Vagina (tissue), 2 donors: ENCODE results near the gene FBXO2.

Experiments
- CTCF ChIP-seq, 3 experiments: fragments of 450-650 bp in 2 of 3; fragments of 200-600 bp in 1 of 3; sonication (generic) in 1 of 3; IDR thresholded peaks; one replicate each; pipeline ENCODE4 v1.5.1; 2017 to 2019; ENCODE audit warnings: antibody characterized with exemption in 3 of 3, mild to moderate bottlenecking in 2 of 3, moderate library complexity in 2 of 3
- POLR2A ChIP-seq, 2 donors: fragments of 450-650 bp; IDR thresholded peaks; one replicate each; pipeline ENCODE4 v1.6.1; 2017; ENCODE audit warnings: antibody characterized with exemption in 2 of 2, mild to moderate bottlenecking in 2 of 2, moderate library complexity in 2 of 2
- POLR2AphosphoS5 ChIP-seq, 2 donors: sonication (generic); formaldehyde crosslinking; IDR thresholded peaks; one replicate each; pipeline ENCODE4 v1.9.0; 2017; ENCODE audit warnings: antibody characterized with exemption in 2 of 2, mild to moderate bottlenecking in 2 of 2, low read depth in 1 of 2; ENCODE audit not compliant: insufficient read depth in 1 of 2

- TF ChIP-seq CTCF (IDR thresholded peaks at IDR 0.05) (no peak), POLR2A (IDR thresholded peaks at IDR 0.05) (no peak), POLR2AphosphoS5 (IDR thresholded peaks at IDR 0.05; ENCODE audit: insufficient read depth in 1 of 2, low read depth in 1 of 2) (no peak)
Measured at GRCh38 chr1:11701981-11702803, 48.0 kb upstream of the FBXO2 start.
